ENCODE results near the gene CNPY4. TPM values are rescaled to one million over a fixed set of nuclear protein-coding genes. Genes with fewer than 3 reads are reported as not detected.

Gene CNPY4
- total RNA-seq, 1 donor from 2014 or later = 14.5 TPM

GRCh38 chr7:100166317-100166940 is 47.0 kb downstream of the CNPY4 start:
- H3K27me3 ChIP-seq = no peaks in the 10 kb centered on the region
- no peaks in the 10 kb centered on the region for H3K36me3 ChIP-seq
- H3K4me1 ChIP-seq = peaks cover 25% of the 10 kb centered on the region
- no peak overlapping the region for H3K27ac ChIP-seq
- intact Hi-C loops (cut with DNase I) = no loop called here
- TF ChIP-seq POLR2A (IDR thresholded peaks at IDR 0.05) = no peak
- TF ChIP-seq POLR2AphosphoS5 (IDR thresholded peaks at IDR 0.05; ENCODE audit: insufficient read depth in 1 of 2, low read depth in 1 of 2) = no peak
- TF ChIP-seq CTCF (IDR thresholded peaks at IDR 0.05) = no peak
- no peak overlapping the region for H3K4me3 ChIP-seq
- no peak for DNase-seq (ENCODE audit: extremely low spot score in 2 of 2)
- H3K9me3 ChIP-seq = no peaks in the 10 kb centered on the region

GRCh38 chr7:100166970-100167911 is 47.8 kb downstream of the CNPY4 start:
- Histone ChIP-seq H3K9me3 (no peaks in the 10 kb centered on the region), H3K27me3 (no peaks in the 10 kb centered on the region), H3K4me3 (peak overlapping the region; percentile 56 to 57), H3K27ac (peak overlapping the region; percentile 75), H3K4me1 (peaks cover 31% of the 10 kb centered on the region), H3K36me3 (no peaks in the 10 kb centered on the region)
- intact Hi-C loops (cut with DNase I) = no loop called here
- no peak for DNase-seq (ENCODE audit: extremely low spot score in 2 of 2)
- TF ChIP-seq POLR2A (IDR thresholded peaks at IDR 0.05) = no peak
- TF ChIP-seq POLR2AphosphoS5 (IDR thresholded peaks at IDR 0.05; ENCODE audit: insufficient read depth in 1 of 2, low read depth in 1 of 2) = no peak
- no peak for TF ChIP-seq CTCF (IDR thresholded peaks at IDR 0.05)

GRCh38 chr7:100167912-100168323 is 48.5 kb downstream of the CNPY4 start:
- no peak for TF ChIP-seq POLR2AphosphoS5 (IDR thresholded peaks at IDR 0.05; ENCODE audit: insufficient read depth in 1 of 2, low read depth in 1 of 2)
- TF ChIP-seq CTCF (IDR thresholded peaks at IDR 0.05) = no peak
- no peak for TF ChIP-seq POLR2A (IDR thresholded peaks at IDR 0.05)
- no peaks in the 10 kb centered on the region for H3K36me3 ChIP-seq
- H3K4me1 ChIP-seq = peaks cover 31% of the 10 kb centered on the region
- no peaks in the 10 kb centered on the region for H3K27me3 ChIP-seq
- intact Hi-C loops (cut with DNase I) = no loop called here
- DNase-seq (ENCODE audit: extremely low spot score in 2 of 2) = no peak
- H3K9me3 ChIP-seq = no peaks in the 10 kb centered on the region
- peak overlapping the region; percentile 56 to 57 for H3K4me3 ChIP-seq
- peak overlapping the region; percentile 75 for H3K27ac ChIP-seq

- Histone ChIP-seq H3K9me3 (no peaks in the 10 kb centered on the region), H3K4me3 (peak overlapping the region in 1 of 2 donors; percentile 57), H3K27me3 (no peaks in the 10 kb centered on the region), H3K36me3 (no peaks in the 10 kb centered on the region), H3K4me1 (peaks cover 31% of the 10 kb centered on the region), H3K27ac (peak overlapping the region; percentile 75)
- no peak for TF ChIP-seq POLR2A (IDR thresholded peaks at IDR 0.05)
- no peak for TF ChIP-seq POLR2AphosphoS5 (IDR thresholded peaks at IDR 0.05; ENCODE audit: insufficient read depth in 1 of 2, low read depth in 1 of 2)
- TF ChIP-seq CTCF (IDR thresholded peaks at IDR 0.05) = no peak
- intact Hi-C loops (cut with DNase I) = no loop called here
- no peak for DNase-seq (ENCODE audit: extremely low spot score in 2 of 2)
These were observed 49.9 kb downstream of the CNPY4 start for GRCh38 chr7:100169147-100169850.

Data from vagina (tissue), 2 donors.